ENCODE results near the gene HMCES.
"Not testable (repeated sequence)": the region's sequence is repeated elsewhere in the genome, so short reads cannot be mapped to it uniquely, and the experiment has no call there.

GRCh38 chr3:129339833-129340232, 61.2 kb downstream of the HMCES start:
- not testable (repeated sequence) for TF ChIP-seq EP300, CTCF, POLR2A (IDR thresholded peaks at IDR 0.05)

All from tibial nerve (tissue), 4 donors.